ENCODE measurements around the gene SKOR1. TPM values are rescaled to one million over a fixed set of nuclear protein-coding genes. Genes with fewer than 3 reads are reported as not detected.

The SKOR1 gene
- total RNA-seq (2013; cell fraction: nucleolus; rRNA removed), result 2.0 and 2.2 TPM in 2 replicates
- 0.11 and 0.28 TPM in 2 replicates for total RNA-seq (2014; rRNA removed)
- 0.04 and 0.05 TPM in 2 replicates for total RNA-seq (2014; rRNA removed; fragmentation: Illumina TruSeq; extraction: Trizol)
- total RNA-seq (2021), result 0.35 and 0.36 TPM in 2 replicates
- polyA plus RNA-seq (2011; ENCODE audit: low read depth), result 0.08 TPM
- polyA plus RNA-seq (2011; rRNA removed), result 0.03 and 0.05 TPM in 2 replicates
- 0.09 and 0.12 TPM in 2 replicates for polyA plus RNA-seq (2011; cell fraction: cytosol; rRNA removed)
- polyA plus RNA-seq (2011; cell fraction: nucleus; rRNA removed), result 0.69 and 0.94 TPM in 2 replicates
- 0.17 and 0.24 TPM in 2 replicates for polyA plus RNA-seq (2012)
- polyA plus RNA-seq (2014; fragmentation: Illumina TruSeq; extraction: Trizol), result 0.04 and 0.08 TPM in 2 replicates
- not detected for polyA plus RNA-seq (2014; fragmentation: Nextera tagmentation; extraction: Ambion mirVana)
- 0.06 and 0.14 TPM in 2 replicates for polyA plus RNA-seq (2014; rRNA removed)
- polyA plus RNA-seq (2016; fragmentation: Nextera tagmentation; extraction: Ambion mirVana), result not detected
- 0.37 and 0.52 TPM in 2 replicates for polyA minus RNA-seq (2011; rRNA and poly(A)+ RNA removed)
- polyA minus RNA-seq (2011; cell fraction: cytosol; rRNA and poly(A)+ RNA removed), result 0.31 and 0.53 TPM in 2 replicates
- polyA minus RNA-seq (2011; cell fraction: nucleus; rRNA and poly(A)+ RNA removed), result 0.24 and 0.57 TPM in 2 replicates
- percentile 46 among the genes with signal in this experiment for Bru-seq, nascent RNA
- percentile 43 among the genes with signal in this experiment for BruChase-seq, experiment 1, labeled RNA remaining after a 6-hour chase
- BruChase-seq, experiment 2, labeled RNA remaining after a 2-hour chase, result percentile 43 among the genes with signal in this experiment
- long read RNA-seq, experiment 1, result 0 reads
- long read RNA-seq, experiment 2, result 0 reads

DNA sequence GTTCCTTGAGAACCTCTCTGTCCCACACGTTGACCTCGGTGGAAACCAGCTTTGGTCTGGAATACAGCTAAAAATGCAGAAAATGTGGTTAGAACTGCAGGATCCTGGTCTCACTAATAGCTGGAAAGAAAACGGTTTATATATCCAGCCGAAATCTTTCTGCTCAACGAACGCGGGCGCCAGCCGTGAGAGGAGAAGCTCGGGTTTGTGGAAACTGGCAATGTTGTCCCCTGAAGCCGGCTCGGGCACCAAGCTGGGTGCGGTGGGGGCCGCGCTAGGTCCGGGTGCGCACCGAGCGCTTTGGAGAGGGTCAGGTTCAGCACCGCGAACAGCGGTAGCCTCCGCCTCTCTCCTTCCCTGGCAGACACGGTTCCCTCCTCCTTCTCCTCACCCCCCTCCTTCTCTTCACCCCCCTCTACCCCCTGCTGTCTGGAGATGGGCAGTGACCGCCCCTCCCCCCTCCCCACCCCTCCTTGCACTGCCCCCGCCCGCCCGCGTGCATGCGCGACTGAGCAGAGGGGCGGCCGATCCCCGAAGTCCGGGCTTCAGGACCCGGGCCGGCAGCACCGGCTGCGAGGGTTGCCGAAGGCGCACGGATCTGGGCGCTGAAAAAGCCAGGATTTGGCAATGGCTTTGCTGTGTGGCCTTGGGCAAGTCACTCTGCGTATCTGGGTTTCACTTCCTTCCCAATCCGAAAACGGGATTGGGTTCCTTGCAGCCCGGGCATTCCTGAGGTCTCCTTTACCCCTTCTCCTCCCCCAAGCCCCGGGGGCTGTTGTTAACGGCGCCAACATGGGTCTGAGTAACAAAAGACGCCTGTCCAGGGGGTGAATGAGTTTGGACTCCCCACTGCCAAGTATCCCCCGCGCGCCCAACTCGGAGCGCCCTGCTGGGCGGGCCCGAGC lies at the start of gene SKOR1:
TSS of gene SKOR1 (plus strand) at position 534 of the 905 bp plus-strand sequence. CDS start at position 628, 94 bp downstream.
- Histone ChIP-seq H3K27me3 (replicated peaks in 1 of 2; ENCODE audit: control insufficient read depth in 2 of 2, insufficient read depth in 2 of 2, low read length in 1 of 2) (peaks cover 33 to 39% of the 10 kb centered on the region in 2 experiments), H3K27ac (ENCODE audit: control insufficient read depth, insufficient read depth) (no peak within 1 kb of the TSS), H3K4me1 (ENCODE audit: control insufficient read depth, insufficient read depth, low read length) (no peaks in the 10 kb centered on the region), H3K9me3 (replicated peaks; ENCODE audit: control insufficient read depth, insufficient read depth, low read length) (peaks cover 7% of the 10 kb centered on the region; the same call in 1 of the 3 replicates), H3K4me3 (no peak within 1 kb of the TSS), H3K4me2 (ENCODE audit: control insufficient read depth, insufficient read depth) (peak within 1 kb of the TSS; percentile 55; the same call in 1 of the 2 replicates), H2AFZ (ENCODE audit: control insufficient read depth, low read depth, low read length) (no peak within 1 kb of the TSS), H3K79me2 (ENCODE audit: control insufficient read depth, insufficient read depth, low read length) (no peaks in the 10 kb centered on the region), H4K20me1 (ENCODE audit: control insufficient read depth, insufficient read depth) (no peaks in the 10 kb centered on the region), H3K9ac (ENCODE audit: control insufficient read depth, insufficient read depth, low read length) (no peak within 1 kb of the TSS), H3K36me3 (ENCODE audit: control insufficient read depth in 2 of 2, insufficient read depth in 2 of 2, low read length in 1 of 2) (no peaks in the 10 kb centered on the region)
- RAD21 ChIA-PET (ENCODE audit: unreplicated experiment), result interaction anchor here (0.9 to 1.1 kb wide), 2 partner anchors 81 to 324 kb away, joined by 3 read pairs; no protein-coding TSS in a partner anchor
- no TSS peak for BruUV-seq (replicated peaks)
- in situ Hi-C loops (cut with MboI) (no loop called here), intact Hi-C loops (cut with micrococcal nuclease; ENCODE audit: unreplicated experiment) (no loop called here)
- FAIRE-seq, result no peak
- CTCF ChIA-PET, result interaction anchor here (0.7 to 2.4 kb wide), 4 partner anchors 10 to 324 kb away, joined by 3 to 5 read pairs (median 4); no protein-coding TSS in a partner anchor
- no peak for ATAC-seq
- POLR2A ChIA-PET, result no interaction called here
- 24% methylated on average over 49 of the region's 58 CpGs for WGBS (ENCODE audit: insufficient coverage, insufficient replicate concordance, low lambda C conversion rate, missing lambda C conversion rate)
- TF ChIP-seq, protein P1, sequence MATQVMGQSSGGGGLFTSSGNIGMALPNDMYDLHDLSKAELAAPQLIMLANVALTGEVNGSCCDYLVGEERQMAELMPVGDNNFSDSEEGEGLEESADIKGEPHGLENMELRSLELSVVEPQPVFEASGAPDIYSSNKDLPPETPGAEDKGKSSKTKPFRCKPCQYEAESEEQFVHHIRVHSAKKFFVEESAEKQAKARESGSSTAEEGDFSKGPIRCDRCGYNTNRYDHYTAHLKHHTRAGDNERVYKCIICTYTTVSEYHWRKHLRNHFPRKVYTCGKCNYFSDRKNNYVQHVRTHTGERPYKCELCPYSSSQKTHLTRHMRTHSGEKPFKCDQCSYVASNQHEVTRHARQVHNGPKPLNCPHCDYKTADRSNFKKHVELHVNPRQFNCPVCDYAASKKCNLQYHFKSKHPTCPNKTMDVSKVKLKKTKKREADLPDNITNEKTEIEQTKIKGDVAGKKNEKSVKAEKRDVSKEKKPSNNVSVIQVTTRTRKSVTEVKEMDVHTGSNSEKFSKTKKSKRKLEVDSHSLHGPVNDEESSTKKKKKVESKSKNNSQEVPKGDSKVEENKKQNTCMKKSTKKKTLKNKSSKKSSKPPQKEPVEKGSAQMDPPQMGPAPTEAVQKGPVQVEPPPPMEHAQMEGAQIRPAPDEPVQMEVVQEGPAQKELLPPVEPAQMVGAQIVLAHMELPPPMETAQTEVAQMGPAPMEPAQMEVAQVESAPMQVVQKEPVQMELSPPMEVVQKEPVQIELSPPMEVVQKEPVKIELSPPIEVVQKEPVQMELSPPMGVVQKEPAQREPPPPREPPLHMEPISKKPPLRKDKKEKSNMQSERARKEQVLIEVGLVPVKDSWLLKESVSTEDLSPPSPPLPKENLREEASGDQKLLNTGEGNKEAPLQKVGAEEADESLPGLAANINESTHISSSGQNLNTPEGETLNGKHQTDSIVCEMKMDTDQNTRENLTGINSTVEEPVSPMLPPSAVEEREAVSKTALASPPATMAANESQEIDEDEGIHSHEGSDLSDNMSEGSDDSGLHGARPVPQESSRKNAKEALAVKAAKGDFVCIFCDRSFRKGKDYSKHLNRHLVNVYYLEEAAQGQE (IDR thresholded peaks at IDR 0.05; ENCODE audit: low read depth, low read length), result peak; percentile 68
- TF ChIP-seq CHD1 (IDR thresholded peaks at IDR 0.05; ENCODE audit: low read depth, low read length), result no peak
- SMC1A ChIA-PET (ENCODE audit: uncharacterized antibody, unreplicated experiment), result interaction anchor here (0.6 kb wide), 1 partner anchor 27 kb away, joined by 4 read pairs; no protein-coding TSS in a partner anchor
- no peak for DNase-seq (ENCODE audit: low read depth, low spot score)

Measured in GM12878 (cell line).